ENCODE measurements around the gene SEPSECS. TPM values are rescaled to one million over a fixed set of nuclear protein-coding genes. Genes with fewer than 3 reads are reported as not detected.

Gene SEPSECS
- total RNA-seq, 1 experiment from 2014 or later: 4.0 TPM

DNA sequence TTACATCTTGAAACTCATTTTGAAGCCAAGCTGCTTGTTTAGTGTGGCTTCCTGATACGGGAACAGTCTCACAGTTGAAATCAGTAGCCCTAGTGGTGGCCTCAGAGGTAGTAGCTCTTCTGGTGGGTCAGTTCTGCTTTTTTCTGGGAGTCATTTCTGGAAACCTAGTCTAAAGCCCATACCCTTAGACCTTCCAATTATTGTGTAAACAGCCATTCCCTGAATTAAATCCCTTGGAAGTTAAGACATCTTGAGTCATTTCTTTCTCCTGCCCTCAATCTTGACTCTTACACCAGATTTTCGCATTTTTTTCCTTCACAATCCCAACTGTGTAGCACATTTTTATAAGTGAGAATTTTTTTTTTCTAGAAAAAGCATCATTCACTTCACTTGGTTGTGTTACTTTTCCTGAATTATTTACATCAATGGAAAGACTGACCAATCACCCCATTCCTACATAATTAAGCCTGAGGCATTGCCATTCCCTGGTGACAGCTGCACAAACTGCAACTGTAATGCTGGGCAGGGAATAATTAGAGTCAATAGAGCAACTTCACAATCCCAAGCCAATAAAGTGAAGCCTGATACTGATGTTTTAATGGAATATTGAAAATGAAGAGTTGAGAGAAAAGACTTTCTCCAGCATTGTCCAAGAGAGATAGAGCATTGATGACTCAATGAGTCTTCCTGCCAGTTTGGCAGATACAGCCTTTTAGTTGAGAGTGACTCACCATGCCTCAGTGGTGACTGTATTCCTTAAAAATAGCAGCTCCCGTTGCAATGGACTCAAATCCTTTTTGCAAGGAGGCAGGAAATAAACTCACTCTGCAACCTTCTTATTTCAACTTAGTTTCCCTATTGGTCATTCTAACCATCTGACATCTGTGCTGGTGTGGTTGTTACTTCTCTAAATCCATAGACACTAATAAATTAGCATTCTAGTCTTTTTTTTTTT is 13.0 kb upstream of the SEPSECS start:
- intact Hi-C loops (cut with micrococcal nuclease; ENCODE audit: unreplicated experiment): no loop called here
- in situ Hi-C loops (cut with HindIII; ENCODE audit: low pct_unique_long_range_greater_than_20kb, low sequenced_read_pairs): no loop called here
- Histone ChIP-seq H3K4me3 (ENCODE audit: low read depth in 2 of 2, low read length in 2 of 2) (no peak overlapping the region), H3K27me3 (ENCODE audit: control insufficient read depth, insufficient read depth, low read length) (no peaks in the 10 kb centered on the region), H3K4me1 (ENCODE audit: control insufficient read depth, insufficient read depth, low read length) (peaks cover 3% of the 10 kb centered on the region; the same call in 1 of the 2 replicates), H3K27ac (ENCODE audit: low read length) (peak overlapping the region; percentile 7; the same call in 1 of the 2 replicates), H3K36me3 (ENCODE audit: control insufficient read depth, insufficient read depth, low read length) (no peaks in the 10 kb centered on the region), H3K9me3 (ENCODE audit: control insufficient read depth, insufficient read depth, low read depth, low read length) (no peaks in the 10 kb centered on the region)
- peak; percentile 89 for DNase-seq (ENCODE audit: low read depth, low spot score)
- POLR2A ChIA-PET: no interaction called here
- TF ChIP-seq, protein P1, sequence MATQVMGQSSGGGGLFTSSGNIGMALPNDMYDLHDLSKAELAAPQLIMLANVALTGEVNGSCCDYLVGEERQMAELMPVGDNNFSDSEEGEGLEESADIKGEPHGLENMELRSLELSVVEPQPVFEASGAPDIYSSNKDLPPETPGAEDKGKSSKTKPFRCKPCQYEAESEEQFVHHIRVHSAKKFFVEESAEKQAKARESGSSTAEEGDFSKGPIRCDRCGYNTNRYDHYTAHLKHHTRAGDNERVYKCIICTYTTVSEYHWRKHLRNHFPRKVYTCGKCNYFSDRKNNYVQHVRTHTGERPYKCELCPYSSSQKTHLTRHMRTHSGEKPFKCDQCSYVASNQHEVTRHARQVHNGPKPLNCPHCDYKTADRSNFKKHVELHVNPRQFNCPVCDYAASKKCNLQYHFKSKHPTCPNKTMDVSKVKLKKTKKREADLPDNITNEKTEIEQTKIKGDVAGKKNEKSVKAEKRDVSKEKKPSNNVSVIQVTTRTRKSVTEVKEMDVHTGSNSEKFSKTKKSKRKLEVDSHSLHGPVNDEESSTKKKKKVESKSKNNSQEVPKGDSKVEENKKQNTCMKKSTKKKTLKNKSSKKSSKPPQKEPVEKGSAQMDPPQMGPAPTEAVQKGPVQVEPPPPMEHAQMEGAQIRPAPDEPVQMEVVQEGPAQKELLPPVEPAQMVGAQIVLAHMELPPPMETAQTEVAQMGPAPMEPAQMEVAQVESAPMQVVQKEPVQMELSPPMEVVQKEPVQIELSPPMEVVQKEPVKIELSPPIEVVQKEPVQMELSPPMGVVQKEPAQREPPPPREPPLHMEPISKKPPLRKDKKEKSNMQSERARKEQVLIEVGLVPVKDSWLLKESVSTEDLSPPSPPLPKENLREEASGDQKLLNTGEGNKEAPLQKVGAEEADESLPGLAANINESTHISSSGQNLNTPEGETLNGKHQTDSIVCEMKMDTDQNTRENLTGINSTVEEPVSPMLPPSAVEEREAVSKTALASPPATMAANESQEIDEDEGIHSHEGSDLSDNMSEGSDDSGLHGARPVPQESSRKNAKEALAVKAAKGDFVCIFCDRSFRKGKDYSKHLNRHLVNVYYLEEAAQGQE (IDR thresholded peaks at IDR 0.05; ENCODE audit: insufficient read depth in 1 of 2, low read depth in 2 of 2, low read length in 1 of 2): no peak
- TF ChIP-seq POLR2AphosphoS5 (IDR thresholded peaks at IDR 0.05; ENCODE audit: low read depth, low read length): no peak
- CTCF ChIA-PET: no interaction called here
- ATAC-seq: peak; percentile 93
- no TSS peak for BruUV-seq (replicated peaks)

DNA sequence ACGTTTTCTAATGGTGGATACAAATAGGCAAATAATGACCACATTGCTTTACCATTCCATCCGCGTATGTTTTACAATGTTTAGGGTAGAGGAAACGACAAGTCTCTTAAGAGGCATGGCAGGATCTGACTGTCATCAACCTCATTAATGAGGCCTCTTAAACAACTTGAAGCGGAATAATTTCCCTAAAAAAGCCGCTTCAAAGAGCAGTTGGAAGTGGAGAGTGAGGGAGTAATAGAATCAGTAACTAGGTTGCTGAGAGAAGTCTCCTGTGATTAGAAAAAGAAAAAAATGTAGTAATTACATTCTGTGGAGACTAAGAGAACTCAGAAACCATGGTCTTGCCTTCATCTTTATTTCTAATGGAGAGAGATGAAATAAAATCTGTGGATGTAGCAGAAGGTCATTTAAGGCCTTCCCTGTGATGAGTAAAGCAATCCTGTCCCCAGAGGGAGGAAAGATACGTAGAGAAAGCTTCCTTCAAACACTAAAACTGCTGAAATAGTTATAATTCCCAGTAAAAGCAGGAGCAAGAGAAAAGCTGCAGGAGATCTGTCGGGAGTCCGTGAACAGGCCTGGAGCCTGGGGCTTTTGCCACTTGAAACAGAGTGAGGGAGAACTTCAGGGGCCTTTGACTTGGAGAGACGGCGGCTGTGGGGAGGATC is 11.1 kb upstream of the SEPSECS start:
- no TSS peak for BruUV-seq (replicated peaks)
- H3K27ac ChIP-seq (ENCODE audit: low read length): no peak overlapping the region
- no peaks in the 10 kb centered on the region for H3K9me3 ChIP-seq (ENCODE audit: control insufficient read depth, insufficient read depth, low read depth, low read length)
- peaks cover 3% of the 10 kb centered on the region; the same call in 1 of the 2 replicates for H3K4me1 ChIP-seq (ENCODE audit: control insufficient read depth, insufficient read depth, low read length)
- no peak for DNase-seq (ENCODE audit: low read depth, low spot score)
- in situ Hi-C loops (cut with HindIII; ENCODE audit: low pct_unique_long_range_greater_than_20kb, low sequenced_read_pairs): no loop called here
- CTCF ChIA-PET: no interaction called here
- POLR2A ChIA-PET: no interaction called here
- H3K4me3 ChIP-seq (ENCODE audit: low read depth in 2 of 2, low read length in 2 of 2): no peak overlapping the region
- no peaks in the 10 kb centered on the region for H3K36me3 ChIP-seq (ENCODE audit: control insufficient read depth, insufficient read depth, low read length)
- no peak for ATAC-seq
- TF ChIP-seq SIN3A (IDR thresholded peaks at IDR 0.05; ENCODE audit: borderline replicate concordance, insufficient read depth, low read depth, low read length): no peak
- intact Hi-C loops (cut with micrococcal nuclease; ENCODE audit: unreplicated experiment): no loop called here
- no peaks in the 10 kb centered on the region for H3K27me3 ChIP-seq (ENCODE audit: control insufficient read depth, insufficient read depth, low read length)

GRCh38 chr4:25169446-25169845 is 9.2 kb upstream of the SEPSECS start:
- no TSS peak for BruUV-seq (replicated peaks)
- Histone ChIP-seq H3K27me3 (ENCODE audit: control insufficient read depth, insufficient read depth, low read length) (no peaks in the 10 kb centered on the region), H3K4me3 (ENCODE audit: low read depth in 2 of 2, low read length in 2 of 2) (no peak overlapping the region), H3K27ac (ENCODE audit: low read length) (no peak overlapping the region), H3K9me3 (ENCODE audit: control insufficient read depth, insufficient read depth, low read depth, low read length) (no peaks in the 10 kb centered on the region), H3K4me1 (ENCODE audit: control insufficient read depth, insufficient read depth, low read length) (peaks cover 3% of the 10 kb centered on the region; the same call in 1 of the 2 replicates), H3K36me3 (ENCODE audit: control insufficient read depth, insufficient read depth, low read length) (no peaks in the 10 kb centered on the region)
- in situ Hi-C loops (cut with HindIII; ENCODE audit: low pct_unique_long_range_greater_than_20kb, low sequenced_read_pairs): no loop called here
- DNase-seq (ENCODE audit: low read depth, low spot score) (no peak), ATAC-seq (no peak)
- intact Hi-C loops (cut with micrococcal nuclease; ENCODE audit: unreplicated experiment): loop anchor here (10.0 kb wide), 1 partner anchor 195 kb away; no protein-coding TSS in a partner anchor
- ChIA-PET CTCF (no interaction called here), POLR2A (interaction anchor here (0.7 kb wide), 1 partner anchor 197 kb away, joined by 3 read pairs; no protein-coding TSS in a partner anchor)
- no peak for TF ChIP-seq SIN3A (IDR thresholded peaks at IDR 0.05; ENCODE audit: borderline replicate concordance, insufficient read depth, low read depth, low read length)
- TF ChIP-seq TCF7L2 (IDR thresholded peaks at IDR 0.05; ENCODE audit: low read depth, low read length): no peak
- TF ChIP-seq, protein P1 (IDR thresholded peaks at IDR 0.05; ENCODE audit: insufficient read depth in 1 of 2, low read depth in 2 of 2, low read length in 1 of 2): no peak

All from Panc1 (cell line).